ENCODE measurements around the gene NONO.
"Not testable (repeated sequence)": the region's sequence is repeated elsewhere in the genome, so short reads cannot be mapped to it uniquely, and the experiment has no call there.

NONO gene, protein sequence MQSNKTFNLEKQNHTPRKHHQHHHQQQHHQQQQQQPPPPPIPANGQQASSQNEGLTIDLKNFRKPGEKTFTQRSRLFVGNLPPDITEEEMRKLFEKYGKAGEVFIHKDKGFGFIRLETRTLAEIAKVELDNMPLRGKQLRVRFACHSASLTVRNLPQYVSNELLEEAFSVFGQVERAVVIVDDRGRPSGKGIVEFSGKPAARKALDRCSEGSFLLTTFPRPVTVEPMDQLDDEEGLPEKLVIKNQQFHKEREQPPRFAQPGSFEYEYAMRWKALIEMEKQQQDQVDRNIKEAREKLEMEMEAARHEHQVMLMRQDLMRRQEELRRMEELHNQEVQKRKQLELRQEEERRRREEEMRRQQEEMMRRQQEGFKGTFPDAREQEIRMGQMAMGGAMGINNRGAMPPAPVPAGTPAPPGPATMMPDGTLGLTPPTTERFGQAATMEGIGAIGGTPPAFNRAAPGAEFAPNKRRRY

DNA sequence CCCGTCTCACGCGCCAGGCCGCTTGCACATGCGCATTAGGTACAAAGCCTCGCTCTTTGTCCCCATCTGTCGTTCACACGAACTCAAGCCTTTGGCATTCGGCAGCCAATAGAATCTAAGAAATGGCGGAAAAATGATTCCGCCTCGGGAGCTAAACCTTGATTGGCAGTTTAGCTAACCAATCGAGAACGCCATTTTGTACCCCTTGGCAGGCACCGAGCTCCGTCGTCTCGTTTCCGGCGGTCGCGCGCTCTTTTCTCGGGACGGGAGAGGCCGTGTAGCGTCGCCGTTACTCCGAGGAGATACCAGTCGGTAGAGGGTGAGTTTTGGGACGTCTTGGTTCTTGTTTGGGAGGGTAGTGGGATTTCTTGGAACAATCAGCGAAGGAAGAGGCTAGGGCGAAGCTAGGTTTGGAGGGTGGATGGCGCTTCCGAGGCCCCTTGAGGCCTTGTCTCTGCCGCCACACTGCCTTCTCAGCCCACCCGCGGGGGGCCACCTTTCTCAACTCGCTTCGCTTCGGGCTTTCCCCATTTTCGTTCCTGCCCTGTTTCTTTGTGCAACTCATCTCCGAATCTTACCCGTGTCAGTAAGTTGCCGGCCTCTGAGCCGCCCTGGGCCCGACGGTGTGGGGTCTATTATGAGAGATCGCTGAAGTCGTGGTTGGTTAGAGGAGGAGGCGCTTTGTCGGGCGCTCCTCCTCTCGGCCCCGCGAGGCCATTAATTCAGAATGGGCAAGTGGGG, at the start of gene NONO:
NONO (plus strand) TSS at position 233 of the 741 bp plus-strand sequence. CDS start 7,003 bp downstream, outside the sequence.
- DNase-seq = peak; percentile 87

DNA sequence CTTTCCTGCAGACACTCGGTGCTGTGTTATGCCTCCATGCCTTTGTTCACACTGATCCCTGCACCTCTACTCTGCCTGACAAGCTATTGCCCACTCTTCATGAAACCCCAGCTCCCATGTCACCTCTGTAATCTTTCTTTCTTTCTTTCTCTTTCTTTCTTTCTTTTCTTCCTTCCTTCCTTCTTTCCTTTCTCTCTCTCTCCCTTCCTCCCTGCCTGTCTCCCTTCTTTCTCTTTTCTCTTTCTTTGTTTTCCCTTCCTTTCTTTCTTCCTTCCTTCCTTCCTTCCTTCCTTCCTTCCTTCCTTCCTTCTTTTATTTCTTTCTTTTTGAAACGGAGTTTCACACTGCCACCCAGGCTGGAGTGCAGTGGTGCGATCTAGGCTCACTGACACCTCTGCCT, 48.0 kb upstream of the NONO start:
- DNase-seq = no peak

DNA sequence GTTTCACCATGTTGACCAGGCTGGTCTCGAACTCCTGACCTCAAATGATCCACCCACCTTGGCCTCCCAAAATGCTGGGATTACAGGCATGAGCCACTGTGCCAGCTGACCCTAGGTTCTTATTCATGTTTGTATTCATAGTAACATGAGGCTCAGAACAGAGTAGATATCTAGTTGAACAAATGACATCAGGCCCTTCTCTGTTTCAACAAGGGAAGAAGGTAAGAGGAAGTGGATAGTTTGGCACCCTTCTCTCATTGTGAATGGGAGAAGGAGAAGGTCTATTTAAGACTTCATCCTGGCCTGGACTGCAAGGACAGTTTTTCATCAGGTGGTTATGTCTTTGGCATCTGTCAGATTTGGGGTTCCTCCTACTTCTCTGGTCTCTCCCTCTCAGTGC, 46.6 kb upstream of the NONO start:
- no peak for DNase-seq

DNA sequence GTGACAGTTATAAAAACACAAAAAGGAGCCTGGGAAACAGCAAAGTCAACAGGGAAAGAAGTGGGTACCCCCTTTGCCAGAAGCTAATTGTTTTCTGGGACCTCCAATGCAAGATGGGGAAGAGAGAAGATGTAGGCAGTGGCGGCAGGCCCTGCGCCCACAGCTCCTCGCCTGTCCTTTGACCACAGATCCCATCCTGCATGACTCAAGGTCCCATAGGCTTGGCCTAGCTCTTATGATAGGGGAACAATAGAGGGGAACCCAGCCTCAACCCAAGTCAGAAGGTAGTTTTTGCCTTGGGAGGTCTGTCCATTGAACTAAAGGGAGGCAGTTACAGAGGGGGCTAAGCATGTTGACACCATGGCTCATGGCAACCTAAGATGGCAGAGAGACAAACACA, 43.7 kb upstream of the NONO start:
- no peak for DNase-seq

DNA sequence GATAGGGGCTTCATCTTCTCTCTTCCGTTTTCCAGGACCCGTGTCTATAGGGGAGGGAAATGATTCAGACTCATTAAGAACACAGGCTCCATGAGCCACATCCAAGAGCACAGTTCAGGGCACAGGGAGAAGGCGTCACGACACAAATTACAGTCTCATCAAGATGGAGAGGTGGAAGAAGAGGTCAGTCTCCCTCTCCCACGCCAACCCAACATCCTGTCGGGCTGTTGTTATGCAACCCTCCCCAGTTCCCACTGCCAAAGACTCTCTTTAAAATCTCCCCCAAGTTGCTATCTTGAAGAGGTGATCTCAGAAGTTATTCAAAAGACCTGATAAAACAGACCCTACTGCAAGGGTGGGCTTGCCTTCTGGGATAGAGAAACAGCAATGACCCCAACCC, 42.1 kb upstream of the NONO start:
- DNase-seq = no peak

DNA sequence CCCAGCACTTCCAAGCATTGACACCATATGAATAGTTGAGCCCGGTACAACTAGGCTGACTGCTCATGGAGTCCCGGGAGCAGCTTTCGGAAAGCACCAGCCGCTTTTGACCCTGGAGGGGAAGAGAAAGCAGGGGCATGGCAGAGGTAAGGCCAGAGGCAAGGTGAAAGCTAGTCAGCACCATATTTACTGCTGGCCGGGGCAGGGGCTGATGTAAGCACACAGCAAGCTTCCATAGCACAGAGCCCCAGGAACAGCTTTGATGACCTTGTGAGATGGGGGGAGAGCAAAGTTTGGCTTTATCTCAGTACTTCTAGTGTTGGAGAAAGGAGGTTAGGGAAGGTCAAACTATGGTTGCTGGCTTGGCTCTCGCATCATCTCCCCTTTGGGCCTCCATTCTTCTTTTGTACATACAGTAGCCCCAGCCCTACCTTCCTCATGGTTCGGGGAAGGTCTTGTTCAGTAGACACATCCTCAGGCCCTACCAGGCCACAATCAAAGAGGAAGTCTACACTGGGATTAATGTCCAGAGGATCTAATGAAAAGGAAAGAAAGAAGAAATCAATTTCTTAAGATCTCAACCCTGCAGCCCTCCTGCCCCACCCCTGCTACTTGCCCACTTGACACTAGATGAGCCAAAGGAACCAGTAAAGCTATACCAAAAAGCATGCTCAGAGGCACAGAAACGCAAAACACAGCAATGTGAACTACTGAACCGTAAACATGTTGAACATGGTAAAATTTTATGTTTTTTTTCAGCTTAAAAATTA, 38.9 kb upstream of the NONO start:
- no peak for DNase-seq

DNA sequence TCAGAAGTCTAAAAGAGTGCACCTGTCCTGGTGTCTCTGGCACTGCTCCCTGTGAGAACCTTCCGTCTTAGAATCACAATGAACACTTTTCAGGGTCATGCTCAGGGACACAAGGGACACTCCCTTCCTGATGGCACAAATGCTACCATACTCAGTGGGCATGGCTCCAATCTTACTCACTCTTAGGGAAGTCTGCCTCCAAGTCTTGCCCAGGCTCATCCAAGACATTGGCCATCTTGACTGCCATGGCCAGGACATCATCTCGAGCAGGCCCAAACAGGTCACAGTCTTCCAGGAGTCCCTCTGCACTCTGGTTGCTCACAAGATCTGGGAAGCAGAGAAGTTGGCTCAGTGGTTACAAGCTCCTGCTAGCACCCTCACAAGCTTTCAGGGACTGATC, 38.3 kb upstream of the NONO start:
- no peak for DNase-seq

DNA sequence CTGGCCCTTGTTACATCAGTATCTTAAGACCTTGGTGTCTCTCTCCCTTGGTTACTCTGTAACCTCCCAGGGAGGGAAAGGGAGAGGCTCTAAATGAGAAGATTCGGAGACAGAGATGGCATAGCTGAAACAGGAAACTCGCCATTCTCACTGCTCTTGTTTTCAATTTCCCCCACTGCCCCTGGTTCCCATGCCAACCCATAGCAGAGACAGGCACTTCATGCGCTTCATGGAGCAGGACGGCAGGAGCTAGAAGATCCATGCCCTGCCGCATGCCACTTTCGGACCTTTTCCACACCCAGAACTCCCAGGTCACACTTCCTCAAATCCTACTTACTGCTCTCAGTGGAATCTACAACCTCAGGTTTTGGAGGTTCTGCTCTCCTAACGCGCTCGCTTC, 32.6 kb upstream of the NONO start:
- no peak for DNase-seq

DNA sequence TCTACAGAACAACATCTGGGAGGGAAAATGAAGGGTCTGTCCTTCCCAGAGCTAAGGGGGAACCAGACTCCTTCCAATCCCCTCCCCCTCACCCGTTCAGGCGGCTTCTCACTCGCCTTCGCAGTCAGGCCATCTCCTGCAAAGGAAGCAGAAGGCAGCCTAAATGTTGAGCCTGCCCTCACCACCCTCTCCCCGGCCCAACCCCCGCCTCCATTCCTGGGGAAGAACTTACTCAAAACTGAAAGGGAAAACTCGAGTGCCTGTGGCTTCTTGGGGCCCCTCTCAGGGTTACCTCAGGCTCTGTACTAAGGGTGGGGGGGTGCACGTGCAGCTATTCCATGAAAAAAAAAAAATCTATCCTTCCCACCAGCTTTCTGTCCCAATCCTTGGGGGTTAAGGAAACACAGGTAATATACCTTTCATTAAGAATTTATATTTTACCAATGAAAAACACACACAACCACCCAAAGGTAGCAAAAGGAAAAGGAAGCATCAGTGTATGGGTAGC, 31.9 kb upstream of the NONO start:
- DNase-seq = no peak

DNA sequence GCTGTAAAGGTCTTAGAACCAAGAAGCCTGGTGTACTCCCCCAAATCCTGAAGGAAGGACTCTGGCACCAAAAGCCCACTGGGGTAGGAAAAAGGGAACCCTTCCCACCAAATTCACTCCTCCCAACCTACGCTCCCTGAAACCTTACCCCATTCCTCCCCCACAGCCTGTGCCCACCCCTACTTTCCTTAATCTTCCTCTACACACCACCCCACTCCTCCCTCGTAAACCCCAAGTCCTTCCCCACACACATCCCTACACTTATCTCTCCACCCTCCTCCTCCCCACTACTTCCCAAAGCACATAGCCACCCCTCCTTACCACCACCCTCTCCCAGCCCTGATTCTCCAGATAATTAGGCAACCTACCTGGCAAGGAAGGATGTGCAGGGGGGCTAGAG, 31.2 kb upstream of the NONO start:
- DNase-seq = no peak

DNA sequence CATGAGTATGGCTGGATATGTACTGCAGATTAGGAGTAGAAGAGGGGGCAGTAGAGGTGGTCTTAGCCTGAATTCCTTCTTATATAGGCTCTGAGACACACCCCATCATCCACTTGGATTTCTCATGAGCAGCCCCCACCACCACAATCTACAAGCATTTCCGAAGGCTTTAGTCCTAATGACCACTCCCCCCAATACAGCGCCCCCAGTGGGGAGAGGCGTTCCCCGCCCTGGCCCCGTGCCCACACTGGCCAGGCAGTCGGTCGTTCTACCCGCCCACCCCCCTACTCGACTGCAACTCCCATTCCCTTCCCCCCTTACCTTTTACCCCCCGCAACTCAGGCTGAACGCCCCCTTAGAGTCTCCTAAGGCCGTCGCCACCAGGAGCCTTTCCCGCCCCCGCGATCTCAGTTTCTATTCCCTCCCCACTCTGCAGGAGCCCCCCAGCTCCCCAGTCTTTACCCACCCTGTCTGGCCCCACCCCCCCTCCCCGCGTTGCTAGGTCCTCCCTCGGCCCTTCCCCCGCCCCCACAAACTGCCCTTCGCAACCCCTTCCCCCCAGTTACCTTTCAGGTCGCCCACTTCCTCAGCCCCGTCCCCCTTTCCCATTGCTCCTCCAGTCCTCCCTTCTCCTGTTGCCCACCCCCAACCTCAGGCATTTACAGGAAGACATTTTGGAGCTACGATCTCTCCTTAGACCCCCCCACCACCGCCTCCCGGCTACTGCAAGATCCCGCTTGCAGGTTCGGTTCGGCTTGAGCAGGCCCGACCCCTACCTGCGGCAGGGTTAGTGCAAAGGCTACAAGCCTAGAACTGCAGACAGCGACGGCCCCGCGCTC, 30.0 kb upstream of the NONO start:
- no peak for DNase-seq

DNA sequence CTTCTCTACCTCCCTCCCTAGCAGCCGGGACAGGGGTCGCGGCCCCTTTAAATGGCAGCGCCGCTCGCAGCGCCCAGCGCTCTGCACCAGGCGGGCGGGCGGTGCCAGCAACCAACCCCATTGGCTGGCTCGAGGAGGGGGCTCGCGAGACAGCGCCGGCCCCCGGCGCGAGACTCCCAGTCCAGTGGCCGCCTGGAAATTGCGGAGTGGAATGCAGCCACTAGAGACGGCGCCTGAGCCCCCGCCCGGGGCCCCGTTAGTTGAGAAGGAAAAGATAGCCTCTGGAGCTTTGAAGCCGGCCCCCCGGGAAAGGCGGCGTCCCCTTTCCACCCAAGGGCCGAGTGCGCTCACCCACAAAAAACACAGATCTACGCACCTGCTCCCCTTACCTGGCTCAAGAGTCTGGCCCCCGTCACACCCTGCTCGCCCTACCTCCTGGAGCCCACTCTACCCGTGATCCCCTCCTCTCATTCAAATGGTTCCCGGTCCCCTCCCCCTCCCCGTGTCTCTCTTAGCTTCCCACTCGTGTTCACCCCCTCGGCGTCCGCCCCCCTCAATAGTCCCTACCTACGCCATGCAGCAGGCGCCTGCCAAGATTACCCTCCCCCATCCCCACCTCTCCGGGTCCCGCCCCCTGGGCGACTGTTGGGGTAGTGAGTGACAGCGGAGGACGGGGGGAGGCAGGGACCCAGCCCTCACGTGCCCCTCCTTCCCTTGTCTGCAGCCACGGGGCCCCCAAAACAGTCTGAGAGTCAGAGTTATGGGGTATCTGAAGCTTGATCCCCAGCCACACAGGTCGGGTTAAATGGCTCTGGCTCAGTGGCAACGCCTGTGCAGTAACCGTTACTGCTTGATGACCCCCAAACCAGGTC, 29.1 kb upstream of the NONO start, which contains the start of gene ZMYM3:
ZMYM3 (minus strand) TSS at position 49 of the 872 bp plus-strand sequence. CDS start 885 bp downstream, outside the sequence.
- DNase-seq = peak; percentile 30

DNA sequence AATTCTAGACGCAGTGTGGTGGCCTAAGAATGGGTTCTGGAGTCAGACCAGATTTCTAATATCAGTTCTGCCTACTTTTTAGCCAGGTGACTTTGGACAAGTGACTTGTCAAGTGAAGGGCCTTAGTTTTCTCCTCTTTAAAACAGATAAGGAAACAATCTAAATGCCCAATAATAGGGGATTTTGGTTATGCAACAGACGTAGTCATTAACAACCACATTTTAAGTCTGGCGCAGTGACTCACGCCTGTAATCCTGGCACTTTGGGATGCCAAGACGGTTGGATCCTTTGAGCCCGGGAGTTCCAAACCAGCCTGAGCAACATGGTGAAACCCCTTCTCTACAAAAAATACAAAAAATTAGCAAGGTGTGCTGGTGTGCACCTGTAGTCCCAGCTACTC, 27.4 kb upstream of the NONO start:
- no peak for DNase-seq

DNA sequence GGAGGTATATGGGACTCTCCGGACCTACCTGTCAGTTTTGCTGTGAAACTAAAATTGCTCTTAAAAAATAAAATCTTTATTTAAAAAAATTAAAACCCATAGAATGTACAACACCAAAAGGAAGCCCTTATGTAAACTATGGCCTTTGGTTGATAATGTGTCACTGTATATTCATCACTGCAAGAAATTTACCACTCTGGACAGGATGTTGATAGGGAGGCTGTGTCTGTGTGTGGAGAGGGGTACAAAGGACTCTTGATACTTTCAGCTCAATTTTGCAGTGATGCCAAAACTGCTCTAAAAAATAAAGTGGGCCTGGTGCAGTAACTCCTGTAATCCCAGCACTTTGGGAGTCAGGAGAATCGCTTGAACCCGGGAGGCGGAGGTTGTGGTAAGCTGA, 26.6 kb upstream of the NONO start:
- DNase-seq = no peak

DNA sequence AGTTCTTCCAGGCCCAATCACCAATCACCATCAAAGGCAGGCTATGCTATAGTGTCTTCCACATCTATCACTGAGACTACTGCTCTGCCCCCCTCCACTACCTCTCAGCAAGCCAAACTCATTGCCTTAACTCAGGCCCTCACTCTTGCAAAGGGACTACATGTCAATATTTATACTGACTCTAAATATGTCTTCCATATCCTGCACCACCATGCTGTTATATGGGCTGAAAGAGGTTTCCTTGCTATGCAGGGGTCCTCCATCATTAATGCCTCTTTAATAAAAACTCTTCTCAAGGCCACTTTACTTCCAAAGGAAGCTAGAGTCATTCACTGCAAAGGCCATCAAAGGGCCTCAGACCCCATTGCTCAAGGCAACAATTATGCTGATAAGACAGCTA, 14.8 kb upstream of the NONO start:
- DNase-seq = not testable (repeated sequence)

DNA sequence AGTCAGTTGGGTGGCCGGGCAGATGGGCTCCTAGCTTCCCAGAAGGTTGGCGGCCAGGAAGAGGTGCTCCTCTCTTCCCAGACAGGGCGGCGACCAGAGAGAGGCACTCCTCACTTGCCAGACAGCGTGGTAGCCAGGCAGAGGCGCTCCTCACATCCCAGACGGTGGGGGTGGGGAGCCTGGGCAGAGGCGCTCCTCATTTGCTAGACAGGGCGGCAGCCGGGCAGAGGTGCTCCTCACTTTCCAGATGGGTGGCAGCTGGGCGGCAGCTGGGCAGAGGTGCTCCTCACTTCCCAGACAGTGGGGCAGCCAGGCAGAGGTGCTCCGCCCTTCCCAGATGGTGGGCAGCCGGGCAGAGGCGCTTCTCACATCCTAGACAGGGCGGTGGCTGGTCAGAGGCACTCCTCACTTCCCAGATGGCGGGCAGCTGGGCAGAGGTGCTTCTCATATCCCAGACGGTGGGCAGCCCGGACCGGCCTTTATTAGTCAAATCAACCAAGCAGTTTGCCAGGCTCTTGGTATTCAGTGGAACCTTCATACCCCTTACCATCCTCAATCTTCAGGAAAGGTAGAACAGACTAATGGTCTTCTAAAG, 13.5 kb upstream of the NONO start:
- no peak for DNase-seq

DNA sequence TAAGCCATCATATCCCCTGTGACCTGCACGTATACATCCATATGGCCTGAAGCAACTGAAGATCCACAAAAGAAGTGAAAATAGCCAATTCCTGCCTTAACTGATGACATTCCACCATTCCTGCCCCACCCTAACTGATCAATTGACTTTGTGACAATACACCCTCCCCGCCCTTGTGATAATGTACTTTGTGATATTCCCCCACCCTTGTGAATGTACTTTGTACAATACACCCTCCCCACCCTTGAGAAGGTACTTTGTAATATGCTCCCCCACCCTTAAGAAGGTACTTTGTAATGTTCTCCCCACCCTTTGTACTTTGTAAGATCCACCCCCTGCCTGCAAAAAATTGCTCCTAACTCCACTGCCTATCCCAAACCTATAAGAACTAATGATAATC, 11.1 kb upstream of the NONO start:
- DNase-seq = not testable (repeated sequence)

DNA sequence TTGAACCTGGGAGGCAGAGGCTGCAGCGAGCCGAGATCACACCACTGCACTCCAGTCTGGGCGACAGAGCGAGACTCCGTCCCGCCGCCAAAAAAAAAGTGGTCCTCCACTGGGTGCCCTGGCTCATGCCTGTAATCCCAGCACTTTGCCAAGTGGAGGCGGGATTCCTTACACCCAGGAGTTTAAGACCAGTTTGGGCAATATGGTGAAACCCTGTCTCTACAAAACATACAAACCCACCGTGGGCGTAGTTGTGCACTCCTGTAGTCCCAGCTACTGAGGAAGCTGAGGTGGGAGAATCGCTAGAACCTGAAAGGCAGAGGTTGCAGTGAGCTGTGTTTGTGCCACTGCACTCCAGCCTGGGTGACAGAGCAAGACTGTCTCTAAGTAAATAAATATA, 2.1 kb upstream of the NONO start:
- not testable (repeated sequence) for DNase-seq

DNA sequence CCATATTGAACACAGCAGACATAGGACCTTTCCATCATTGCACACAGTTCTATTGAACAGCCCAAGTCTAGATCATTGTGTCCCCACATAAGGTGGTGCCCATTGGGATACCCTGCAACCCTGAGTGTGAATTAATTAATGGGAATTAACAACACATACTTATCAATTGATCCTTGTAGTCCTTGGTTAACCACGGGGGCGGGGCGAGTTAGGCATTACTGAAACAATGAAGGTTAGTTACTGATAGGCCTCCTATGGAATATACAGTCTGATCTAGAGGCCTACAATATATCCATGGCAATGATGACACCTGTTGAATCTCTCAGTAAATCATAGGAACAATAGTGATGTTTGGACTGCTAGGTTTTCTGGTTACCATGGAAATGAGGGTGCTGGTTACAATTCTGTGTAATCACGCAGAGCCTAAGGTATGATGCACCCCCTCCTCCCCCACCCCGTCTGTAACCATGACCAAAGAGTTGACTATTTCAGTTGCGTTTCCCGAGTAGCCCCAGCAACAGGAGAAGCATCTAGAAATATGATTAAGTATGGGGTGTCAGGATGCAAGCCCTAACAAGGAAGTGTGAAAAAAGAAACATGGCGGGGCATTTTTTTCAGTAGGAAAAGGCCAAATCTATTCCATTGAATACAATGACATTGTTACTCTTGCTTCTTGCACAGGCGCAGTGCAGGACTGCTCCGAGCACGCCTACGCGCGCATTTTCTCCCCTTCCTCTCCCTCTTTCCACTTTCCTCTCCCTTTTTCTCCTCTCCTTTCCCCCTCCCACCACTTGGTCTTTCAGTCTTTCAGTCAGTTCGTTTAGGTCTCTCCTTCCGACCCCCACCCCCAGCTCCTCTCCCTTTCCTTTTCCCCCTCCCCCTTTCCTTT, 677 bp upstream of the NONO start:
- no peak for DNase-seq

DNA sequence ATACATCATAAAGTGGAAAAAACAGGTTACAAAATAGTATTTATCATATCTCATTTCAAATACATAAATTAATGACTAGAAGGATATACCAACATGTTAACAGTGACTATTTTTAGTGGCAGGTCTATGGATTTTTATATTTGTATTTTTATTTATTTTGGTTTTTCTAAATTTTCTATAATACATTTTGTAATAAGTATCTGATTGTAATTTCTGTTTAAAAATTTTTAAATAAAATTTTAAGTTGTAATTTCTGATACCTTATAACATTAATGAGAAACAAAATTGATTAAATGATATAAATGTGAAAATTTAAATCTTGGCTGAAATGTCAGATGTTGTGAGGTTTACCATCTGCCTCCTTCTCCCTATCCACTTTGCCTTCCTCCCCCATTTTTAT, 2.5 kb downstream of the NONO start:
- DNase-seq = no peak

All from SHP77 treated with DMSO at 0.1 percent for 48 hours (cell line).